Activated CD8-positive, alpha-beta T cell treated with anti-CD3 and anti-CD28 coated beads for 36 hours (primary cell): ENCODE measurements around the gene TAF12. TPM values are rescaled to one million over a fixed set of nuclear protein-coding genes. Genes with fewer than 3 reads are reported as not detected.
"Not testable (repeated sequence)": the region's sequence is repeated elsewhere in the genome, so short reads cannot be mapped to it uniquely, and the experiment has no call there.

Experiments
- ATAC-seq: fragments of 200-7000 bp; cut with Tn5 transposase; one replicate; pipeline ENCODE4 v1.10.0; 2021; ENCODE audit warnings: mild to moderate bottlenecking, moderate library complexity
- CTCF ChIA-PET: fragments of 350-600 bp; sonication (Branson Sonifier 250); formaldehyde crosslinking; loops from one replicate; lab custom pipeline; 2021; ENCODE audit warnings: antibody characterized with exemption; lab: Charles Lee
- POLR2A ChIA-PET: fragments of 350-600 bp; sonication (Branson Sonifier 250); formaldehyde crosslinking; loops from one replicate; lab custom pipeline; 2021; ENCODE audit warnings: antibody characterized with exemption; lab: Charles Lee
- DNase-seq: peaks from one replicate; pipeline ENCODE4 v3.0.0-alpha.2; 2020
- H3K27ac Mint-ChIP-seq: one replicate; pipeline ENCODE4 v1.8.0; 2021; ENCODE audit warnings: mild to moderate bottlenecking, mixed read lengths
- H3K27me3 Mint-ChIP-seq: one replicate; pipeline ENCODE4 v1.8.0; 2021; ENCODE audit warnings: mixed read lengths
- H3K36me3 Mint-ChIP-seq: one replicate; pipeline ENCODE4 v1.8.0; 2021; ENCODE audit warnings: low read depth, mixed read lengths
- H3K4me1 Mint-ChIP-seq: one replicate; pipeline ENCODE4 v1.8.0; 2021; ENCODE audit warnings: low read depth, mixed read lengths
- H3K4me3 Mint-ChIP-seq: one replicate; pipeline ENCODE4 v1.8.0; 2021; ENCODE audit warnings: mild to moderate bottlenecking, moderate library complexity, mixed read lengths
- H3K9me3 Mint-ChIP-seq: one replicate; pipeline ENCODE4 v1.8.0; 2021; ENCODE audit warnings: mixed read lengths
- intact Hi-C: fragments of 100-400 bp; cut with micrococcal nuclease; formaldehyde crosslinking; loops from one replicate; pipeline ENCODE4 v1.10.0; 2022
- total RNA-seq, 2 experiments: library from RNA; stranded (reverse); gene quantifications; one replicate each; pipeline ENCODE4 v1.2.3, GENCODE V29; 2021
- TF ChIP-seq, protein P1 (sequence below): fragments of 200-600 bp; IDR thresholded peaks from one replicate; pipeline ENCODE4 v1.8.0; 2022; ENCODE audit warnings: antibody characterized with exemption, mild to moderate bottlenecking

TAF12 gene
- total RNA-seq, 2 experiments from 2014 or later = 21.3 to 23.0 TPM

DNA sequence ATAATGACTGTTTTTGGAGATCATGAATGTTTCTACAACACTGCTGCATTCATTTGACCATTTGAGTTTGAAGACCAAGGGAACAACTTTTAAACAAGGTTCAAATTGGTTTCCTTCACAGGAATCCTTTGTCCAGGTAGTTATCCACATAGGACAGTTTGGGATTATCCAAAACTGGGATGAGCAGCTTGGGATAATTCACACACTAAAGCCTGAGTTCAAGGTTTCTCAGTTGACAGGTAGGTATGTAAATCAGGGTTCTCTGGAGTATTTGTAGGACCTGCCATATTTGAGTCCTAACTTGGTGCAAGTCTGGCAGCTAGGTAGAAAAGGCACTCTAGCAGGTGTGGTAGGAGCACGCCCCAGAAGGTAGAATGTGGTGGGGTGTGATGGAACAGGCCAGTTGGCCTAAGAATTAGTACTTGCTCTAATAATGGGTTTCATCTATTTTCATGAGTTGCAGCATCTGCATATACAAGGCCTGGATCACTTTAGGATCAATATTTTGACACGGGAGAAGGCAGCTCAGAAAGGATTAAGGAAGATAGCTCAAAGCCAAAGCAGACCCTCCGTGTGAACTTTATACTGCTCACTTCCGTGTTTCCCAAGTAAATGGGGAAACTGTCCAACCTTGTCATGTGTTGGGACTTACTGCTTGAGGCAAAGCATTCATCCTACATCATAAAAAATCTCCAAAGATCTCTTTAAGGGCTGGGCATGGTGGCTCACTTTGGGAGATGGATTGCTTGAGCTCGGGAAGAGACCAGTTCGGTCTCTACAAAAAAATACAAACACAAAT, 64.9 kb downstream of the TAF12 start:
- ChIA-PET CTCF (interaction anchor here (1.1 to 6.2 kb wide), 2 partner anchors 24 to 169 kb away, joined by 4 to 30 read pairs; partner anchors contain the start of gene TRNAU1AP), POLR2A (interaction anchor here (1.0 to 10.5 kb wide), 11 partner anchors 8 to 249 kb away, joined by 3 to 315 read pairs (median 43); partner anchors contain the start of genes MED18, RAB42, RCC1 and RNU11)
- peaks cover 20% of the 10 kb centered on the region for H3K4me1 Mint-ChIP-seq
- no peaks in the 10 kb centered on the region for H3K27me3 Mint-ChIP-seq
- DNase-seq (no peak), ATAC-seq (no peak)
- no peak overlapping the region for H3K4me3 Mint-ChIP-seq
- intact Hi-C loops = no loop called here
- peaks cover 47% of the 10 kb centered on the region for H3K36me3 Mint-ChIP-seq
- H3K27ac Mint-ChIP-seq = peak overlapping the region; percentile 60
- H3K9me3 Mint-ChIP-seq = no peaks in the 10 kb centered on the region
- TF ChIP-seq, protein P1, sequence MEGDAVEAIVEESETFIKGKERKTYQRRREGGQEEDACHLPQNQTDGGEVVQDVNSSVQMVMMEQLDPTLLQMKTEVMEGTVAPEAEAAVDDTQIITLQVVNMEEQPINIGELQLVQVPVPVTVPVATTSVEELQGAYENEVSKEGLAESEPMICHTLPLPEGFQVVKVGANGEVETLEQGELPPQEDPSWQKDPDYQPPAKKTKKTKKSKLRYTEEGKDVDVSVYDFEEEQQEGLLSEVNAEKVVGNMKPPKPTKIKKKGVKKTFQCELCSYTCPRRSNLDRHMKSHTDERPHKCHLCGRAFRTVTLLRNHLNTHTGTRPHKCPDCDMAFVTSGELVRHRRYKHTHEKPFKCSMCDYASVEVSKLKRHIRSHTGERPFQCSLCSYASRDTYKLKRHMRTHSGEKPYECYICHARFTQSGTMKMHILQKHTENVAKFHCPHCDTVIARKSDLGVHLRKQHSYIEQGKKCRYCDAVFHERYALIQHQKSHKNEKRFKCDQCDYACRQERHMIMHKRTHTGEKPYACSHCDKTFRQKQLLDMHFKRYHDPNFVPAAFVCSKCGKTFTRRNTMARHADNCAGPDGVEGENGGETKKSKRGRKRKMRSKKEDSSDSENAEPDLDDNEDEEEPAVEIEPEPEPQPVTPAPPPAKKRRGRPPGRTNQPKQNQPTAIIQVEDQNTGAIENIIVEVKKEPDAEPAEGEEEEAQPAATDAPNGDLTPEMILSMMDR = no peak

DNA sequence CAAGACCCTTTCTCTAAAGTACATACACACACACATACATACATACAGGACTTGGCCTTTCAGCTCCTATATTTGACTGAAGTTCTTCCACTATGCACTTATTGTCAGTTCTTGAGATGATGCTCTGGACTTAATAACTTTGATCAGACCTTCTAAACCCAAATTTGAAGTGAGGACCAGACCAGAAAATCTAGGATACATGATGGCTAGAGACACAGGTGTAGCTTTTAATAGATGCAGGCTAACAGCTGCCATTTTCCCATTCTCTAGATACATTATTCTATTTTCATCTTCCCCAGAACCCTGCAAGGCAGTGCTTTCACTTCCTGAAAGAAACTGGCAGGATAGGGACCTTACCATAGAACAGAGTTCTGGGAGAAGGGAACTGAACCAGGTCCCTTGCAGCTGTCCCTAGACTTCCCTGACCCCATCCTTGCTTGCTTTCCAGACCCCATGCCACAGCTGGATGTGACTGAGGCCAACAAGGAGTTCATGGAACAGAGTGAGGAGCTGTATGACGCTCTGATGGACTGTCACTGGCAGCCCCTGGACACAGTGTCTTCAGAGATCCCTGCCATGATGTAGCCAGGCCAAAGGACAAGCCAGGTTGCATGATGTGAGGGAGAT, 65.7 kb downstream of the TAF12 start:
- Mint-ChIP-seq H3K4me1 (peaks cover 20% of the 10 kb centered on the region), H3K36me3 (peaks cover 47% of the 10 kb centered on the region), H3K4me3 (no peak overlapping the region), H3K27me3 (no peaks in the 10 kb centered on the region), H3K9me3 (no peaks in the 10 kb centered on the region), H3K27ac (peak overlapping the region; percentile 60)
- POLR2A ChIA-PET = interaction anchor here (0.7 to 10.5 kb wide), 11 partner anchors 7 to 249 kb away, joined by 3 to 315 read pairs (median 43); partner anchors contain the start of genes MED18, RAB42, RCC1 and RNU11
- intact Hi-C loops = no loop called here
- TF ChIP-seq, protein P1 = no peak
- no peak for ATAC-seq
- CTCF ChIA-PET = interaction anchor here (1.1 to 6.2 kb wide), 2 partner anchors 24 to 168 kb away, joined by 4 to 30 read pairs; partner anchors contain the start of gene TRNAU1AP
- DNase-seq = no peak

DNA sequence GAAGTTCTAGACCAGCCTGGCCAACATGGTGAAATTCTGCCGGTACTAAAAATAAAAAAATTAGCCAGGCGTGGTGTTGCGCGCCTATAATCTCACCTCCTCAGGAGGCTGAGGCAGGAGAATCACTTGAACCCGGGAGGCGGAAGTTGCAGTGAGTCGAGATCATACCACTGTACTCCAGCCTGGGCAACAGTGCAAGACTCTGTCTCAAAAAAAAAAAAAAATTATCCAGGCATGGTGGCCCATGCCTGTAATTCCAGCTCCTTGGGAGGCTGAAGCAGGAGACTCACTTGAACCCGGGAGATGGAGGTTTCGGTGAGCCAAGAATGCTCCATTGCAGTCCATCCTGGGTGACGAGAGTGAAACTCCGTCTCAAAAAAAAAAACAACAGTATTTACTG, 69.3 kb downstream of the TAF12 start:
- Mint-ChIP-seq H3K9me3 (no peaks in the 10 kb centered on the region), H3K27me3 (no peaks in the 10 kb centered on the region), H3K4me3 (no peak overlapping the region), H3K4me1 (peaks cover 5% of the 10 kb centered on the region), H3K27ac (no peak overlapping the region), H3K36me3 (peaks cover 29% of the 10 kb centered on the region)
- ChIA-PET POLR2A (interaction anchor here (0.7 to 10.5 kb wide), 2 partner anchors 15 to 61 kb away, joined by 3 to 264 read pairs; partner anchors contain the start of gene TRNAU1AP), CTCF (no interaction called here)
- TF ChIP-seq, protein P1 = no peak
- ATAC-seq (no peak), DNase-seq (no peak)
- intact Hi-C loops = no loop called here

DNA sequence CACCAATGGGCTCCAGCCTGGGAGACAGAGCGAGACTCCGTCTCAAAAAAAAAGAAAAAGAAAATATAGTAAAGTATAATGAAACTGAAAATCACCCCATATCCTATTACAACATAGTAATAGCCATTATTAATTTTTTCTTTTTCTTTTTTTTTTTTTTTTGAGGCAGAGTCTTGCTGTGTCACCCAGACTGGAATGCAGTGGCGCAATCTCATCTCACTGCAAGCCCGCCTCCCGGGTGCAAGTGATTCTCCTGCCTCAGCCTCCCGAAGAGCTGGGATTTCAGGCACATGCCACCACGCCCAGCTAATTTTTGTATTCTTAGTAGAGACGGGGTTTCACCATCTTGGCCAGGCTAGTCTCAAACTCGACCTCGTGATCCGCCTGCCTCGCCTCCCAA, 70.0 kb downstream of the TAF12 start:
- H3K36me3 Mint-ChIP-seq = peaks cover 28% of the 10 kb centered on the region
- ATAC-seq = not testable (repeated sequence)

DNA sequence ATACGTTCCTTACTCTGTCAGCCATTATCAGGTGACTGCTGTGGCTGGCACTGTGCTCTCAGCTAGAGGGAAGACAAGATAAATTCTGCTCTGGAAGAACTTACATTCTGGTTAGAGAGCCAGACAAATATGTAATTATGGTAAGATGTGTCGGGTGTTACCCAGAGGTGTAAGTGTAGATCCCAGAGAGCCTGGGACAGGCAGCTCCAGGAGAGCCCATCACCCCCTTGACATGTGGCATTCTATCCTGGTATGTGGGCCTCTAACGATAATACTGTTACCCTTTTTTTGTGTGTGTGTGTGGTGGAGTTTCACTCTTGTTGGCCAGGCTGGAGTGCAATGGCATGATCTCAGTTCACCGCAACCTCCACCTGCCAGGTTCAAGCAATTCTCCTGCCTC, 71.0 kb downstream of the TAF12 start:
- ChIA-PET CTCF (interaction anchor here (1.3 kb wide), 1 partner anchor 10 kb away, joined by 3 read pairs; no protein-coding TSS in a partner anchor), POLR2A (interaction anchor here (1.4 to 4.6 kb wide), 3 partner anchors 10 to 19 kb away, joined by 3 to 35 read pairs (median 7); partner anchors contain the start of gene TRNAU1AP)
- no peak for DNase-seq
- Mint-ChIP-seq H3K36me3 (peaks cover 26% of the 10 kb centered on the region), H3K9me3 (no peaks in the 10 kb centered on the region), H3K4me1 (no peaks in the 10 kb centered on the region), H3K27me3 (no peaks in the 10 kb centered on the region), H3K4me3 (no peak overlapping the region), H3K27ac (no peak overlapping the region)
- no peak for ATAC-seq
- TF ChIP-seq, protein P1 = no peak
- intact Hi-C loops = no loop called here

More for the DNA sequence above, 70.0 kb downstream of the TAF12 start:
- intact Hi-C loops, CTCF ChIA-PET, DNase-seq, H3K4me1 Mint-ChIP-seq, H3K4me3 Mint-ChIP-seq, H3K27me3 Mint-ChIP-seq, H3K9me3 Mint-ChIP-seq, H3K27ac Mint-ChIP-seq: not testable (repeated sequence)
- POLR2A ChIA-PET = interaction anchor here (0.6 to 10.5 kb wide), 3 partner anchors 15 to 62 kb away, joined by 3 to 264 read pairs (median 3); partner anchors contain the start of gene TRNAU1AP
